Kidney capillary endothelial cell (primary cell): ENCODE results near the gene TRIM17.

Experiments used
- DNase-seq: peaks from one replicate; pipeline ENCODE4 v3.0.0-alpha.2; 2018; ENCODE audit warnings: low spot score

TRIM17 gene

DNA sequence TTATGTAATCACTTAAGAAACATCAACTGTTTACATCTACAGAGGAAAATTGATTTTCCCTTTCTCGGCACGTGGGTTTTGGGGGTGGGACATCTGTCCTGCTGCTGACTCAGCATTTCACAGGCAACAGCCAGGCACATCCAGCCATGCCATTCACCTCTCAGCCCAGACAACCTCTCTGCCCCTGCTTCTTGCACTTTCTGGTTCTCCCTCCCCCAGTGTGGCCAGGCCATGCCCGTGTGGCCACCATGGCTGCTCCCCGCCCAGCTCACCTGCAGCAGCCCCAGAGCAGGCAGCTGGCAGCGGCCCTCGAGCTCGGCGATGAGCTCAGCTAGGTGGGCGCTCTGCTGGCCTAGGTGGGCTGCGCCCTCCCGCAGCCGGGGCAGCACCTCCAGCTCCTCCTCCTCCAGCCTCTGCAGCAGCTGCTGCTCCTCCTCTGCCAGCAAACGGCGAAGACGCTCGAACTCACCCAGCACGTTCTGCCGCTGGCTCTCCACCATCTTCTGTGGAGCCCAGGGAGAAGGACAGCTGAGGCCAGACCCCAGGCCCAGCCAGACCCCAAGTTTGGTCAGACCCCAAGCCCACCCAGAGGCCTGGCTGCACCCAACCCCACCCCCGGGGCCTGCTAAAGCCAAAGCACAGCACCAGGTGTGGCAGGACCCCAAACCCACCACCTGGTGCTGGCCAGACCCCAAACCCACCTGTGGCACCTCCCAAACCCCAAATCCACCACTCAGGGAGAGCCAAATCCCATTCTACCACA is 15.8 kb downstream of the TRIM17 start:
- no peak for DNase-seq

DNA sequence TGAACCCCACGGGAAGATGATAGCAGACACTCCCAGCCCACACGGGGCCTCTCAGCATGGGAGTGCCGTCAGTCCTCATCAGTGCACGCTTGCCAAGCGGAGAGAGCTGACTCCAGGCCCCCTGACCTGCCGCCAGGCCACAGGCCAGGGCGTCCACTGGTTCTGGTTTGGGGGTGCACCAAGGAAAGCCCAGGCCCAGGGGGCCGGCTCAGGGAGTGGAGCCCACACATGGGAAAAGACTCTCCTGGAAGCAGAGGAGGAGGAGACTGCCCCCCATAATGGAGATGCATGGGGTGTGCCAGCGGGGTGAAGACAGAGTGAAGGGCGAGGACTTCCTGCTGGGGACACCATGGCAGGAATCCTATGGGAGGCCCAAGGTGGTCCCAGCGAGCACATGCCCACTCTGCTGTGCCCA is 16.4 kb downstream of the TRIM17 start:
- no peak for DNase-seq

DNA sequence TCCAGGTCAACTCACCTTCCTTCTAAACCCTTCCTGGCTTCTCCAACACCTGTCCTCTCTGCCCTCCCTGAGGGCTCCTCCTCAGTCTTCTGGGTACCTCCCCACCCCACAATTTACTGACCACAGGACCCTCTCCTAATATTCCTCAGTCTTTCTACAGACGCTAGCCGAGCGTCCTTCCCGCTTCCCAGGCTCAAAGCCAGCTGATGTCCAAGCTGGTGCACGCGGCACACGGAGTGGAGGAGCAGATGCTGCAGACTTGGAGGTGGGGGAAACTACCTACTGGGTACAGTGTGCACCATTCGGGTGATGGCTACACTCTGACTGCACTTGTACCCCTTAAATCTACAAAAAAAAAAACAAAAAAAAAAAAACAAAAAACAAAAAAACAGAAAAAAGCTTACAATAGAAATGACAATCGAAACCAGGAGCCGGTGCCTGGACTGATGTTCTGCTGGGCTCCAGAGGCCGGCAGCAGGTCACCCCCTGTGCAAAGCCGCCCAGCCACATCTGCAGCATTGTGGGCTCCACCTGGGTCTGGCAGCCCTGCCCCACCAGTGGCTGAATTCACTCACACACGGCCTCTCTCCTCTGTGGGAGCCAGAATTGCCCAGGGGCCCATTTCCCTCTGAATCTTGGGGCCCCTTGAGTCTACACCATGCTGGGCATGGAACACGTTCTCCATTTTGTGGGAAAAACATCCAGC is 17.0 kb downstream of the TRIM17 start:
- no peak for DNase-seq

DNA sequence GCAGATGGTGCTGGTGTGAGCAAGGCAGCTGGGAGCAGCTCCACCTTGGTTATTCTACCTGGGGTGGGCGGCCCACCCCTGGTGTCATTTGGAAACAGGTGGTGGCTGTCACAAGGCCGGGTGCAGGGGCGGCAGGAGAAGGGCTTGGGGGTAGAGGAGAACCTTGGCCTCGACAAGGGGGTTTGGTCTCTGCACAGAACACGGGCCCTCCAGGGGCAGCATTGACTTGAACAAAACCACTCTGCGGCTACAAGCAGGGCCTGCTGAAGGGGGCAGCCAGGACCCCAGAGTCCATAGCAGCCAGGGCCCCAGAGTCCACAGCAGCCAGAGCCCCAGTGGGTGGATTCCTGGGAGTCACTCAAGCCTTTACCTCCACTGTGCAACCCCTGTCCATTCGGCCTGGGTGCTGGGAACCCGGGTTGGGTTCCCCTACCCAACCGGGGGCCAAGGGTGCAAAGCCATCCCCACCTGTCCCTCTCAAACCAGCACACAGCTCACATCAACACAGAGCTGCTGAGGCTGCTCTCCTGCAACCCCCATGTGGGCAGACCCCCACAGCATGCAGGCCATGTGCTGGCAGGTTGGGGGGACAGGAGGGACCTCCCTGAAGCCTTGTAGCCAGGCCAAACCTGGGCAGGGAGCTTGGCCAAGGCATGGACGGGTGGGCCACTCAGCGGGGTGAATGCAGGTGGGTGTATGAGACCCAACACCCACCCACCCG is 17.8 kb downstream of the TRIM17 start:
- no peak for DNase-seq

DNA sequence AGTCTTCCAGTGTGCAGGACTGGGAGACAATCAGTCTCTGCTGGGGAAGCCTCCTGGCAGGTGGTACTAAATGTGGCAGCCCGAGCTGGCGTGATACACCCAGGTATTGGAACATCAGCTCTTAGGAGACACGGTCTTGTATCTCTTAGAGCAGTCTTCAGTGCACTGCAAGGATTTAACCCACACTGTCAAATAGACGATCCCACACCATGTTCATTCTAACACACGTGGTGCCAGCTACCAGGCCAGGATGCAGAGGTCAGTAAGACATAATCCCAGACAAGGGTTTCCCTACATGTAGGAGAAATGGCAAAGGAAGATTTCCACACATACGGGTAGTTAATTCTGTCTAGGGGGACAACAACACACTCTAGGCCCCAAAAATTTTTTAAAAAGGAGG is 18.7 kb downstream of the TRIM17 start:
- no peak for DNase-seq

DNA sequence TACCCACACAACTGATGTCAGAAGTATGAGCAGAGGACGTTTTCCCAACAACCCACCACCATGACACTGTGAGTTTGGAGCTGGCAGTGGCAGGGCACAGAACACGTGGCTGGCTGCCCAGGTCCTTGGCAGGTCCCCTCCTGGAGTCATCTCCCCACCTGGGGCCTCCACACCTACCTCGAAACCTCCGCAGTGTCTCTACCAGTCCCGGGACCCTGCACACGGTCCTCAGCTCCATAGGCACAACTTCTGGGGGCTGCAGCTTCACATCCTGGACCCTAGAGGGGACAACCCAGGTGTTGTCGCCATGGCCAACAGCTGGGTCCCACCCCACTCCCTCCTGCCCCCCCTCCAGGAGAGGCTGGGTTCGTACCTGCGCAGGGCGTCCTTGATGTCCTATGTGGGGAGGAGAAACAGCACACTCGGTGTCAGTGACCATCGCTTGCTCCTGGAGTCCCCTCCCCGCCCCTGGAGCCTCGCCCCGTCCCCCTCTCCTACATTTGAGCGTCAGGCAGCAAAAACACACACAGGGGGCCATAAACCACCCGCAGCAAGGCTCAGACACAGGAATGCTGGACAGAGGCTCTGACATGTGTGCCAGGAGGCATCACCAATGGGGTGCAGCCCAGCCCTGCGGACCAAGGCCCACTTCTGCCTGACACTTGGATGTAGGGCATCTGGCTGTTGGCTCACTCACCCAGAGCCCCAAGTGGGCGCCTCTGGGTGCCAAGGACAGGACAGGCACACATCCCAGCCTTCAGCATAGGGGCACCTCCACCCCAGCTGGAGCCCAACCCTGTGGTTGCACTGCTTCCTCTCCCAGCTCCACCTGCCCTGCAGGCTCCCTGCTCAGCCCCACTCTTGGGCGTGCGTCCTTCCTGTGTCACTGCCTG is 19.6 kb downstream of the TRIM17 start:
- DNase-seq: no peak

DNA sequence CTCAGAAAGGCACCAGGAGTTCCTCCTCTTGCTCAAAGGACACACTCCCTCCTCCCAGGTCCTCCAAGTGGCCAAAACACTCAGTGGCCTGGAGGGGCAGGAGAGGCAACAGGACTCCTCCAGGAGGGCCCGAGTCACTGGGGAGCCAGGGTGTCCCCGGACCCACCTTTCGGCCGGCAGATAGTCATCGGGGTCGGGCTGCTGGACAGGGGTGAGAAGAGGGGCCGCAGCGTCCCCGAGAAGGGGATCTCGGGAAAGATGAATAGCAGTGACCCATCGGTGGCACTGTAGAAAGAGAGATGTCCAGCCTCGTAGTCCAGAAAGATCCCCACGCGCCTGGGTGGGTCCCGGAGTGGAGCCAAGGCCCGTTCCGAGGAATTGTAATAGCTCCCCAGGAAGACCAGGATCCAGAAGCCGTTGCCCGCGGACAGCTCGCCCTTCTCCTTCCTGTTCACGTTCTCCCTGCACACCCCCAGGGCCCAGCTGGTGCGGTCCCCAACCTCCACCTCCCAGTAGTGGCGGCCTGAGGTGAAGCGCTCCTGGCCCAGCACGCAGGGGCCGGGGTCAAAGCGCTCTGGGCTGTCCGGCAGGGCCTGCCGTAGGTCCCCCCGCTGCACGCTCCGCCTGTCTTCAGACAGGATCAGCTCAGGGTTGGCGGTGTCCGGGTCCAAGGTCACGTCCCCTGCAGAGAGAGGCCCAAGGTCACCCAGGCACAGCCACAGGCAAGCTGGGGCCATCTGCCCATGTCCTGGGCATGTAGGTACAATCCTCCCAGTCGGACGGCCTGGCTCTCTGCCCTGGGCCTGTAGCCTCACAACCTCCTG is 21.9 kb downstream of the TRIM17 start:
- DNase-seq: no peak

DNA sequence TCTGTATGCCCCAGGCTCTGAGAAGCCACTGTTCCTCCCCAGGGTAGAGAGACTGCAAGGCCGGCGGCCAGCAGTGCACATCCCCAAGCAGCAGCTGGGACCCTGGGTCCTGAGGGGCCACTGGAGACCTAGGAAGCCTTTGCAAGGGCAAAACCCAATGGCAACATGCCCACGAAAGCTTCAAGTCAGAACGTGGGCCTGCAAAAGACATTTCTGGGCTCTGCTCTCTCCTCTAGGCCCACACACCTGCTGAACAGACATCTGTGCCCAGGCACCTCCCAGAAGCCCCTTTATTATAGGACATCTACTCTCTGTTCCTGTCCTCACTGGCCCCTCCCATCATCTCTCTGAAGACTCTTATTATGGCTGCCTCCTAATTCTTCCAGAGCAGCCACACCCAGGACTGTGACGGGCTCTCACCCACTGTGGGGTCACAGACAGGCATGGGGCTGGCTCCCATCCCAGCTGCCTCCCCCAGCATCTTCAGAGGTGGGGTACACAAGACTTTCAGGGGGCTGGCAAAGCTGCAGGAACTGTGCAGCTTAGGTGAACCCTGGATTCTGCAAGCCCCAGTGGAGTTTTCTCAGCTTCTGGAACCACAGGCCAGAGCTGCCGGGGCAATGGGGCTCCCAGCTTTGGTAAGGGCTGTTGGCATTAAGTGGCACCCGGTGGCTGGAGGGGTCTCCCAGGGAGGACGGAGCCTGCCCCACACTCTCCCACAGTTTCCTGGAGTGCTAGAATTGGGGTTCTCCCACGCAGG is 22.7 kb downstream of the TRIM17 start:
- DNase-seq: no peak

DNA sequence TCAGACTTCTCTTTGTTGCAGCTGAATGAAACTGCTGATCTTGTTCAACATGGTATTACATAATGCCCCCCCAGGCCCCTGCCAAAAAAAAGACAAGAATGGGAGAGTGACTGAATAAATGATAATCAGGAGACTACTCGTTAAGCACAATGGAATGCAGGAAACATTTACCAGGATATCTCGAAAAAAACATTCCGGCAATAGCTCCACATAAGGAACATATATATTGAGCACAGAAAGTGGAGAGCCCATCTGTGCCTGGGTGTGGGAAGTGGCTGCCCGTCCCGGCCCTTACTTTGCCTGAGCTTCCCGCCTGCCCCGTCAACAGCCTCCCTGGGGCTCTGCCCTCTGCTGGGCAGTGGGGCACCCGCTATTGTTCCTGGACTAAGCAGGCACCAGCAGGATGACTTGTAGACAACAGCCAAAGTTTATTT is 23.4 kb downstream of the TRIM17 start:
- DNase-seq: peak; percentile 31

DNA sequence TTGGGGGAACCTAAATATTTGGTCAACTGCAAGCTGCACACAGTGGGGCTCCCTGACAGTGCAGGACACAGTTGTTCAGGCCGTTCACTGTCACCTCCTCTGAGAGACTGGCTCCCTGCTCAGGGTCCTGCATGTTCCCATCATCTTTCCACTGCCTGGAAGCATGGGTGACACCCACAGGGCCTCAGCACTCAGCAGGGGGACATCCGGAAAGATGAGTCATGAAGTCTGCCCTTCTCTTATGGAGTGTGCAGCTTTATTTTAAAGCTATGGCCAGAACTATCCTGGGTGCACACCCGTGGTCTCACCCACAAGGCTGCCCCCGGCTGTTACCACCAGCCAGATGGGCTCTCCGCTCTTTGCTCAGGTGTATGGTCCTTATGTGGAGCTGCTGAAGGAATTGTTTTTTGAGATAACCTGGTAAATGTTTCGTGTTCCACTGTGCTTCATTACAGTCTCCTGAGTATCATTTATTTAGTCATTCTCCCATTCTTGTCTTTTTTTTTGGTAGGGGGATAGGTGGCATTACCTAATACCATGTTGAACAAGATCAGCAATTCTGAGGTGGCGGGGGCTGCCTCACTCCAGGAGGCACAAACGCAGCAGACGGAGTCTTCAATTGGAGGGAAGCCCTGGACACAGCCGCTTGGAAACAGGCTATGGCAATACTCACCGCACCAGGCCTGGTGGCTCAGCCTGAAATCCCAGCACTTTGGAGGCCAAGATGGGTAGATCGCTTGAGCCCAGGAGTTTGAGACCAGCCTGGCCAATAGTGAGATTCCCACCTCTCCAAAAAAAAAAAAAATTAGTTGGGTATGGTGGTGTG is 24.3 kb downstream of the TRIM17 start:
- DNase-seq: no peak

DNA sequence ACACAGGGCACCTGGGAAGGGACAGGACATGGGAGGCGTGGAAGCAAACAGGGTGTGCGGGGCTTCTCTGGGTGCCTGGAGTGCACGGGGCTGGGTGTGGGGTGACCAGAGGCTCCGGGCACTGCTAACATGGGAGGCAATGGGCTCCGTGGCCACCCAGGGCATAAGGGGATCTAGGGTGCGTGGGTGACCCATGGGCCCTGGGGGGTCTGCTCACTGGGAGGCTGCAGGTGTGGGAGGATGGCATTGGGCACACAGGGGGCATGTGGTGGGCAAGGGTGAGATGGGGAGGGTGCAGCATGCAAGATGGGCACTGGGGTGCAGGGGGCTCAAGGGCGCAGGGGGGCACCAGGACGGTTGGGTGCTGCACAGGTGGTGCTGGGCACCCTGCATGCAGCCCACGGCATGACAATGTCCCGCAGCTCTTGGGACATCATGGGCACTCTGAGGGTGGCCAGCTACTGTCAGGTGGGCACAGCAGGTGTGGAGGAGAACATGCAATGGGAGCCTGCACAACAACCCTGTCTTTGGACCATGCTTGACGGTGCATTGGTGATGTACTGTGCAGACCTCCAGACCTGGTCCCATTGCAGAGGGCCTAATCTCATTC is 25.1 kb downstream of the TRIM17 start:
- DNase-seq: no peak

DNA sequence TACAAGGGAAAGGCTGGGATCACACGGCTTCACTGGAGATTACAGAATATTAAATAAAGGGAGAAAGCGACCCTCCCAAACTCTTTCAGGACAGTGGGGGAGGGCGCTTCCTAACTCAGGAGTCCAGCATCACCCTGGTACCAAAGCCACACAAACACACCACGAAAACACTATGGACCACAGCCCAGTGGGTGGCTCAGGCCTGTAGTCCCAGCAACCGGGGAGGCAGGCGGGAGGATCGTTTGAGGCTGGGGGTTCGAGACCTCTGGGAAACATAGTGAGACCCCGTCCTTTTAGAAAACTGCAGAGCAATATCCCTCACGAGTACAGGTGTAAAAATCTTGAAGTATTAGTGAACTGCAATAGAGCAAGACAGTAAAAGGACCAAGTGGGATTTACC is 26.0 kb downstream of the TRIM17 start:
- no peak for DNase-seq

DNA sequence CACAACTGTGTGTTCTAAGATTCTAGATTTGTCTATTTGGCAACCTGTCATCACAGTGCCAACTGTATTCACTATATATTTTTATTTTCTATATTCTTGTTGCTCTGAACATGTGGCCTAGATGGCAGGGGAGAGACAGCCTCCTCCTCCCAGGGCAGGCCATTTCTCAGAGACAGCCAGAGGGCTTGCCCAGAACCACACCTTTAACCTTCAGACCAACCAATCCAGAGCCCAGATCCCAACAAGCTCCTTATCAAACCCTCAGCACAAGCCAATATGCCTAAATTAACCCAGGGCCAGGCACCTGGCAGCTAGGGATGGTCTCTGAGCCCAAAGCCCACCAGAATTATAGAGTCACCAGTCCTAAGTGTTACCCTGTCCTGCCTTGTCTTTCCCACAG is 29.3 kb downstream of the TRIM17 start:
- no peak for DNase-seq

DNA sequence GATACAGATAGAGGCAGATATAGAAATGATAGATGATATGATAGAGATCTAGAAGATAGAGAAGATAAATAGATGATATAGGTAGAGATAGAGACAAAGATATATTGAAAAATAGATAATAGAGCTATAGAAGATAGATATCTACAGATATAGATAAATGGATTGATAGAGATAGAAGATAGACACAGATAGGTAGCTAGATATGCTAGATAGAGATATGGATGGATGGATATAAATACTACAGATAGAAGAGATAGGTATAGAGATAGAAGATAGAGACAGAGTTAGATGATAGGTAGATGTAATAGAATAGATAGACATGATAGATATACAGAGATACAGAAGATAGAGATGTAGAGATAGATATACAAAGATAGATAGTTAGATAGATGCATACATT is 31.4 kb downstream of the TRIM17 start:
- DNase-seq: no peak

DNA sequence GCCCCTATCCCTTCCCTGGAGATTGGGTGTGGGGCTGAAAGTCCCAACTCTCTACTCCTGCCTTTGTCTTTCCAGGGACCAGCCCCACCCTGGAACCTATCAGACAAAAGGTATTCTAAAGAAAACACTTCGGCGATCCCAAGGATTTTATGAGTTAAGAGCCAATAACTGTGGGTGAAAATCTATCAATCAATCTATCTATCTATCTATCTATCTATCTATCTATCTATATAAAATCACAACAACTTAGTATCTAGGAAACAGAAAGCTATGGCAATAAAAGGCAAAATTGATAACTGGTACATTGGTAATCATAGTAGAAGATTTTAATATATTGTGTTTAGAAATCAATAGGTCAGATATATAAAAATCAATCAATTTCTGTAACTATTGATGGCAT is 32.9 kb downstream of the TRIM17 start:
- DNase-seq: no peak

DNA sequence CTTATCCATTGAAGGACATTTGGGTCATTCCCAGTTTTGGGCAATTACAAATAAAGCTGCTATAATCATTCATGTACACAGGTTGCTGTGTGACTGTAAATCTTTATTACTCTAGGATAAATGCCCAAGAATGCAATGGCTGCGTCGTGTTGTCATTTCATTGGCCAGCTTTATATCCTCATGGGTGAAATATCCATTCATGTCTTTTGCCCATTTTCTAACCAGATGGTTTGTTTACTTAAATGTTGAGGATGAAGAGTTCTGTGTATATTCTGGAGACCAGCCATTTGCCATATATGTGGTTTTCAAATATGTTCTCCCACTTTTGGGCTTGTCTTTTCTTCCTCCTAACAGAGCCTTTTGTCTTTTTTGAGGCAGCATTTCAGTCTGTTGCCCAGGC is 35.3 kb downstream of the TRIM17 start:
- DNase-seq: no peak

DNA sequence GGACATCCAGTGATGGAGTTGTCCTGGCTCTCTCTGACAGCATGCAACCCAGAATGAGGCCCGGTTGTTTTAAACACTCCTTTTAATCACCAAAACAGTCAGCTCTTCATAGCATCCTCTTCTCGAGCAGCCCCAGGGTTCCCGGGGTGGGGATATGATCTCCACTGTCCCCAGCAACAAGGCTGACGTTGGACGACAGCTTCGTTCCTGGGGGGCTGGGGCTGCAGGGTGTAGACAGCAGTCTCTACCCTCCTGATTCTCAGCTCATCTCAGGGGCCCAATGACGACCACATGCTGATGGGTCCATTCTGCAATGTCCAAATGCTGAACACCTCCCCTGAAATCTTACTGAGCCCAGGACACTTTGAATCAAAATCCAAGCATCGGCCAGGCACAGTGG is 37.0 kb downstream of the TRIM17 start:
- no peak for DNase-seq

DNA sequence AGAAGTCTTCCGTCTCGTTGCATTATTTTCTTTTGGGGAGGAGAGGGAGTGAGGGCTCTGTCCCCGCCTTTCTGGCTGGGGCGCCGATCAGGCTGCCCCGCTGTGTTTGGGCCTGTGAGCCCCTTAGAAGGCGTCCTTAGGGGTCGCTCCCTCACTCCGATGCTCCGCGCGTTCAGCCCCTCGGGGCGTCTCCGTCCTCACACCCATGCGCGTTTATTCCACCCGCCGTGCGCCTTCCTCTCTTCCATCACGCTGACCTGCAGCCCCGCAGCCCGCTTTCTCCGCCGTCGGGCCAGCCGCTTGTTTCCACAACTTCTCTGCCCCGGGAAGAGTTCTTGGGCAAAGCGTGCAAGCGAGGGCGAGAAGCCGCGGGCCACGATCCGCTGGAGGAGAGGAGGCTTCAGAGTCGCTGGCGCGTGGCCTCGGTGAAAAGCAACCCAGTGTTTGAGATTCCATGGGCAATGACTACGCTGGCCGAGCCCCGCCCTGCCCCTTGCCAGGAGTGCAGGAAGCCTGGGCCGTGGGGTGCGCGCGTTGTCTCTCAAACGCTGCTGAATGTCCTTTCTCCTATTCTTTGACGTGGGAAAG is 37.7 kb downstream of the TRIM17 start:
- DNase-seq: peak; percentile 8
